HG03066 (cell line): ENCODE results near the gene KCNJ2.

Experiments
- ATAC-seq: cut with Tn5 transposase; IDR thresholded peaks from one replicate; pipeline ENCODE4 v1.9.1; 2021; ENCODE audit warnings: low read depth; ENCODE audit not compliant: unreplicated experiment

Gene KCNJ2

DNA sequence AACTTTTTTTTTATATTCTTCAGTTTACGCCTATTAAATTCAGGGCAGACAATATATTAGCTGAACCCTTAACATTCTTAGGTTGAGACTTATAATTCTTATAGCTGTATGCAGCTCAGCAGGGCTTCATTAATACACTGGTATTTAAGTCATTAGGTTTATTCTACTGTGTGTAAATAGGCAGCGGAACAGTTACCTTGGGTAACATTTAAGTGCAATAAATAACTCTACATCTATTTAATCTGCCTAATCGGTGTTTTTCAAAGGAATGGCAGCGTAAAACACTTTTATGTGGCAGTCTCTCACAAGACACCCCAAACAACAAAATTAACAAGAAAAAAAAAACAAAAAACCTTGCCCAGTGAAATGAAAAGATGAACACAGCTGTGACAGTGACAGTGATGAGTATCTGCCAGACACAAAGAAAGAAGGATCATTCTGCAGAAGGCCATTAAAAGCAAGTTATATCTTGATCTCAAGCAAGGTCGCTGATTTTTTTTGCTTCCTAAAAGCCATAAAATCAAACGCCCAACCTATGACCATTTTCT, 32.6 kb downstream of the KCNJ2 start:
- ATAC-seq: no peak

- ATAC-seq: no peak
Observed at GRCh38 chr17:70202840-70203239, 33.5 kb downstream of the KCNJ2 start.

GRCh38 chr17:70204431-70204830, 35.1 kb downstream of the KCNJ2 start:
- ATAC-seq: no peak

- ATAC-seq: no peak
Observed at GRCh38 chr17:70205401-70205800, 36.1 kb downstream of the KCNJ2 start.

GRCh38 chr17:70206361-70207010, 37.2 kb downstream of the KCNJ2 start:
- ATAC-seq: no peak

GRCh38 chr17:70207184-70207583, 37.9 kb downstream of the KCNJ2 start:
- no peak for ATAC-seq

DNA sequence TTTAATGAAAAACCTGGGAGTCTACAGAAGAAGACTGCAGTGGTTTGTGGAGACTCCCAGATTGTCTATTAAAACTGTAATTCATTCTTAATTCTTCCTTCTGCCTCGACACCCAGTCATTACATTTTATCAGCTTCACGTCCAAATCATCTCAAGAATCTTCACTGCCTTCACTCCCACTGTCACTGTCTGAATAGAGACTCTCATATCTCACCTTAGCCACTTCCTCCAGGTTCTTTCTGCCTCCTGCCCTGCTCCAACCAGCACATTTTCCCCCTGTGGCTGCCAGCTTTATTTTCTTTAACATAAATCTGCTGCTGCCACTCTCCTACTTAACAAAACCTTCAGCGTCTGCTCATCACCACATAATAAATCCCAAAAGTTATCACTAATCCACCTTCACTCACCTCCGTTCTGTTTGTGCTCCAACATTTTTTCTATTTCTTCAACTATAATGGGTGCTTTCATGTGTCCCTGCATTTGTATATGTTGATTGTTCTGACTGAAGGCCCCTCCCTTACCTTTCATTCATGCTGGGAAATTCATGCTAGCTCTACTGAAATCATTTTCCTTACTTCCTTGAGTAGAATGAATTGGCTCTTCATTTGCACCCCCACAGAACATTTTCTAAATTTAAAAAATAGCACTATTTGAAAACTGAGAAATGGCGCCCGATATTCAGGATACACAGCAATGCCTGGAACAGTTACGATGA, 38.9 kb downstream of the KCNJ2 start:
- no peak for ATAC-seq

DNA sequence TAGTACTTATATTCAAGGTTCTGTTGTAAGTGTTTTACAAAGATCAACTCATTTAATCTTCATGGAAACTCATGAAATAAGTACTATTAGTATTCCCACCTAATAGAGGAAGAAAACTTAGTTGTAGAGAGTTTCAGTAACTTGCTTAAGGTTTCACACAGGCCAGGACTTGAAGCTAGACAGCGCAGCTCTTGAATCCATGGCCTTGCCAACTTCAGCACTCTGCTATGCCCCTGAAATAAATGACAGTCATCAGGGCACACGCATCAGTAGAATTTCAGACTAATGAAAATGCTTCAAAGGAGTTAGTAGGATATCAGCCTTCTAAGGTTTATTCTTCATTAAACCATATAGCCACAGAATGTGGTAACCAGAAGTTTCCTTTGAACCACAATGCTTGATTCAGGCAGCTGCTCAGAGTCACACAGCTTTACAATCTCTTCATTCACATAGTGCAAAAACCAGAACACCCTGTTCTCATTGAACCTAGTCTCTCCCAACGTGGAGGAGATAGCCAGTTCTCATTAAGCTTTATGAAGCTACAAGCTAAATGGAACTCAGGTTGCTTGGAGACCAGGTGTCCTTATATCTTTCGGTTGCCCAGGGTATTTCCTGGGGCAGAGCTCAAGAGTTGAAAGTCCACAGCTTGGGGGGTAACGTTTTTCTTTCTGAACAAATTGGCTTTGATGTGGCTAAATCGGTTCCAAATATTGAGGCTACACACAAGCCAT, 39.7 kb downstream of the KCNJ2 start:
- no peak for ATAC-seq

GRCh38 chr17:70215656-70216055, 46.3 kb downstream of the KCNJ2 start:
- ATAC-seq: no peak

DNA sequence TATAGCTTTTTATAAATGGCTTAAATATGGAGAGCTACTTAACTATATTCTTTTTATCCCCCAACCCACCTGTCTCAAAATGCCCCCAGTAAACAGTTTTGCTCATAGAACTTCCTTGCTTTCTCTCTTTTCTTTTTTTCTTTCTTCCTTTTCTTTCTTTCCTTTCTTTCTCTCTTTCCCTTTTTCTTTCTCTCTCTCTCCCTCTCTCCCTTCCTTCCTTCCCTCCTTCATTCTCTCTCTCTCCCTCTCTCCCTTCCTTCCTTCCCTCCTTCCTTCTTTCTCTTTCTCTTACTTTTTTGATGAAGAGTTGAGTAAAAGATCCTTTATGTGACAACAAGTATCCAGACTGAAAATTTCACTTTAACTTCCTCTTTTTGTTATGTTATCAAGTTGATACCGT, 48.2 kb downstream of the KCNJ2 start:
- no peak for ATAC-seq

GRCh38 chr17:70225276-70225675, 55.9 kb downstream of the KCNJ2 start:
- no peak for ATAC-seq
